ENCODE measurements around the gene DOCK8.

DNA sequence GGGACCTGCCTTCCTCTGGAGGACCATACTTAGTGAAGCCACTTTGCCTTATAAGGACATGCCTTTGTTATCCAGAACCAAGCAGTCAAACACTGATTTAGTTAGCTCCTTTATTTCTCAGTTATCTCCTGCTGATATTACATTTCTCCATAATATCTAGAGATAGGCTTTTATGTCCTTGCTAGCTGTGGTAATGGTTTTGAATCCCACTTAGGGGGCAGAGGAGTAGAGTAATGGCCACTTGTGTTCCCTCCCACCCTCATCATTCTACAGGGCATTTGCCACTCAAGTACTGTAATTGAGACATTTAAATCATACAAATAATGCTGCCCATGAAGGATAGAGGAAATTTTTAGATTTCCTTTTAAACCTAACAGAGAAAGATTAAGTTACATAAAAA is 80.9 kb downstream of the DOCK8 start:
- TF ChIP-seq POLR2A (IDR thresholded peaks at IDR 0.05): no peak
- no peak for TF ChIP-seq CTCF (IDR thresholded peaks at IDR 0.05)
